GM18508 (cell line): ENCODE data around the gene ALOX12B.
"Not testable (repeated sequence)": the region's sequence is repeated elsewhere in the genome, so short reads cannot be mapped to it uniquely, and the experiment has no call there.

ENCODE experiments used
- ATAC-seq: cut with Tn5 transposase; IDR thresholded peaks from one replicate; pipeline ENCODE4 v1.9.1; 2021; ENCODE audit warnings: moderate number of reproducible peaks; ENCODE audit not compliant: insufficient read depth, unreplicated experiment

ALOX12B gene

DNA sequence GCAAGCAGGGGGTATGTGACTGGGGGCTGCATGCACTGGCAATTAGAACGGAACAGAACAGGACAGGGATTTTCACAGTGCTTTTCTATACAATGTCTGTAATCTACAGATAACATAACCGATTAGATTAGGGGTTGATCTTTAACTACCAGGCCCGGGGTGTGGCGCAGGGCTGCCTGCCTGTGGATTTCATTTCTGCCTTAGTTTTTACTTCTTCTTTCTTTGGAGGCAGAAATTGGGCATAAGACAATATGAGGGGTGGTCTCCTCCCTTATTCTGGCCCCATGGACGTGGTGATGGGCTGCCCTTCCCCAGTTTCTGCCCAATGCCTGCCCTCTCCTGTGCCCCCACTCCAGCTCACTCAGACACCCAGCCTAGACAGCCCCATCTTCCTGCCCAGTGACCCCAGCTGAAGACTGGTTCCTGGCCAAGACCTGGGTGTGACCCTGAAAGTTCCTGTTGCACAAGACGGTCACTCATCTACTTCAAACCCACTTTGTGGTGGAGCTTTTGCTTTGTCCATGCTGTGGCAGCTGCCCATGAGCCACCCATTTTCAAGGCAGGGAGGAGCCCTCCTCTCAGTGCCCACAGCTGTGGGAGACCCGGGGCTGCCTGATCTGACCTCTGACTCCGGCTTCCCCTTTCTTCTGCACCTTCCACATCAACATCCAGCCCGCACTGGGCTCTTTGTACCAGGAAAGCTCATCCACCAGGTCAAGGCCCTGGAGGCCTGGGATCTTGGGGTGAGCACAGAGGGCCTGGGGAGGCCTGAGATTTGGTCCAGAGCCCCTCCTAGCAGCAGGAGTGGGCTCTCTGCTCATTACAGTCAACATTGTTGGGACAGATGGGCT, 18.6 kb downstream of the ALOX12B start:
- ATAC-seq, result no peak

GRCh38 chr17:8067806-8068205, 19.7 kb downstream of the ALOX12B start:
- ATAC-seq, result no peak

GRCh38 chr17:8066841-8067775, 20.4 kb downstream of the ALOX12B start:
- no peak for ATAC-seq

GRCh38 chr17:8064561-8065019, 22.9 kb downstream of the ALOX12B start:
- no peak for ATAC-seq

GRCh38 chr17:8063761-8064534, 23.6 kb downstream of the ALOX12B start:
- ATAC-seq, result no peak

DNA sequence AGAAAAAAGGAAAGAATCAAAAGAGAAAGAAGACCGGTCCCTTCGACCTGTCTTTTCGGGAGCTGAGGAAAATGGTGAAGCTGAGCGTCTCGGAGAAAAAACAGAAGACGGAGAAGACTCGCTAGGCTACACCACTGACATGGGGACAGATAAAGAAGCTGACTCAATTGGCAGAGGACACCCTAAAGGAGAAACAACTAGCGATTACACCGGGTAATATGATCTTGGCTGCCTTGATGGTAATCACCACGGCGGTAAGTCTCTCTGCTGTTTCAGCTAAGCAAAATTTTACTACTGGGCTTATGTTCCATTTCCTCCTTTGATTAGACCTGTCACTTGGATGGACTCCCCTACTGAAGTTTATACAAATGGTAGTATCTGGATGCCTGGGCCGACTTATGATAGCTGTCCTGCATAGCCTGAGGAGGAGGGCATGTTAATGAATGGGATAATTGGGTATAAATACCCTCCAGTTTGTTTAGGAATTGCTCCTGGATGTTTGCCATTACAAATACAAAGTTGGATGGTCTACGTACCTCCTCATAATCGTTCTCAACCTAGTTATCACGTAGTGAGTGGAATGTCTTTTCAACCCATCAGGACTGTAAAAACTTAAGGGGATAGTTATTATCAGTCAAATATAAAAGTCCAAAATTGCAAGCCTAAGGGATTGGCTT, 24.6 kb downstream of the ALOX12B start:
- ATAC-seq, result no peak

DNA sequence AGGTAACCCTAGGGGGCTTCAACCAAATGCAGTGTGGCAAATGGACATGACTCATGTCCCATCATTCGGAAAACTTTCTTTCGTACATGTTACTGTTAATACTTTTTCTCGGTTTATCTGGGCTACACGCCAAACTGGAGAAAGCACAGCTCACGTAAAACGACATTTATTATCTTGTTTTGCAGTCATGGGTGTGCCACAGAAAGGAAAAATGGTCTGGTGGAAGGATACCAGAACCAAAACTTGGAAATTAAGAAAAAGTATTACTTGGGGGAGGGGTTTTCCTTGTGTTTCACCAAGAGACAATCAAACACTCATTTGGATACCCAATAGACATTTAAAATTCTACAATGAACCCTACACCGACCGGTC, 25.1 kb downstream of the ALOX12B start:
- ATAC-seq, result no peak

DNA sequence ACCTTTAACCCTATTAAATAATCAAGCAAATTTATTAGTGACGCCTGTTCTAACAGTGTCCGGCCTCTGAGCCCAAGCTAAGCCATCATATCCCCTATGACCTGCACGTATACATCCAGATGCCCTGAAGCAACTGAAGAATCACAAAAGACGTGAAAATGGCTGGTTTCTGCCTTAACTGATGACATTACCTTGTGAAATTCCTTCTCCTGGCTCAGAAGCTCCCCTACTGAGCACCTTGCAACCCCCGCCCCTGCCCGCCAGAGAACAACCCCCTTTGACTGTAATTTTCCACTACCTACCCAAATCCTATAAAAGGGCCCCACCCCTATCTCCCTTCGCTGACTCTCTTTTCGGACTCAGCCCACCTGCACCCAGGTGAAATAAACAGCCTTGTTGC, 25.7 kb downstream of the ALOX12B start:
- ATAC-seq, result not testable (repeated sequence)

DNA sequence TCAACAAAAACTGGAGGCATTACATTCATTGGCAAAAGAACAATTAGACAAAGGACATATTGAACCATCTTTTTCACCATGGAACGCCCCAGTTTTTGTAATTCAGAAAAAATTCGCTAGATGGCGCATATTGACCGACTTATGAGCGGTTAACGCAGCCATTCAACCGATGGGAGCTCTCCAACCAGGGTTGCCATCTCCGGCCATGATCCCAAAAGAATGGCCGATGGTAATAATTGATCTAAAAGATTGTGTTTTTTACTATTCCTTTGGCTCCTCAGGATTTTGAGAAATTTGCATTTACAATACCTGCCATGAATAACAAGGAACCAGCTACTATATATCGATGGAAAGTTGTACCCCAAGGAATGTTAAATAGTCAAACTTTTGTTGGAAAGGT, 27.2 kb downstream of the ALOX12B start:
- ATAC-seq, result no peak

DNA sequence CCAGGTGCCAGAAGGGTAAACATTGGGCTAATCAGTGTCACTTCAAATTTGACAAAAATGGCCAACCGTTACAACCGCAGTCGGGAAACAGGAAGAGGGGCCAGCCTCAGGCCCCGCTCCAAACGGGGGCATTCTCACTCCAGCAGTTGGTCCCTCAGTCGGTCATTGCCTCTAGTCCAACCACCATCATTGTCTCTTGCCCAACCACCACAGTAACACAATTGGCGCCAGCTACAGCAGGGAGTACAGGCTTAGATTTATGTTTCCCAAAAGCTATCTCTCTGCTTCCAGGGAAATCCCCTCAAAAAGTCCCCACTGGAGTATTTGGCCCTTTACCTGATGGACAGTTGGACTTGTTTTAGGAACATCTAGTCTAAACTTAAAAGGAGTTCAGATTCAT, 28.4 kb downstream of the ALOX12B start:
- ATAC-seq, result no peak

DNA sequence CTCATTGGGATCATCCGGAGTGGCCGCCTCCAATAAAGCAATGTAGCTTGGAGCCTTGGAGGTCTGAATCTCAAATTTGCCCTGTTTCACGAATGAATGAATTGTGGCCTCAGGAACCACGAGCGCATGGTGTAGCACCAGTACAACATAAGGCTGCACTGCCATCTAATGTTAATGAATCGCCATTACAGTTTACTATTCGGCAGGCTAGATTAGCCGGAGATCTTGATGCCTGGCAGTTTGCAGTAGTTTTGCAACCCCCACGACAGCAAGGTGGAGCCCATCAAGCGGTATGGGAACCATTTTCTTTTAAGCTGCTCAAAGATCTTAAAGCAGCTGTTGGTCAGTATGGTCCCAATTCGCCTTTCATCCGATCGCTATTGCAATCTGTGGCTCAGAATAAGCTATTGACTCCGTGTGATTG, 29.8 kb downstream of the ALOX12B start:
- no peak for ATAC-seq

DNA sequence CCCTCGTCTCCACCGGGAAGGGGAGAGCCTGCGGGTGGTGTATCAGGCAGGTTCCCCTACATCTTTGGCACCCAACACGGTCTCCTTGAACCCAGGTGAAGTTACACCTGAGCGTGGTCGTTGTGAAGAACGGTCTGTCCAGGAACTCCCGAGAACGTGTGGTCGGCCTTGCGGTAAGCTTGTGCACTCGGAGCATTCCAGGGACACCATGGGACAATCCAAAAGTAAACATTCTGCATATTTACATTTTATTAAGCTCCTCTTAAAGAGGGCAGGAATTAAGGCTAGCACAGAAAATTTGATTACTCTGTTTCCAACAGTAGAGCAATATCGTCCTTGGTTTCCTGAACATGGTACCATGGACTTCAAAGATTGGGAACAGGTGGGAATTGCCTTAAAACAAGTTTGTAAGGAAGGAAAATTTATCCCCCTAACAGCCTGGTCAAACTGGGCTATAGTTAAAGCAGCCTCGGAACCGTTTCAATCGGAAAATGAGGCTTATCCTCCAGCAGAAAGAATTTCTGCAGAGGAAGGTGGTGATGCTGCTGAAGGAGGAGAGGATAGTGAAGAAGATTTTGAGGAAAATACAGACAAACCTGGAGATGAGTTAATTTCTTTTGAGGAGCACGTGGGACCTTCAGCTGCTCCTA, 30.4 kb downstream of the ALOX12B start:
- ATAC-seq, result no peak

DNA sequence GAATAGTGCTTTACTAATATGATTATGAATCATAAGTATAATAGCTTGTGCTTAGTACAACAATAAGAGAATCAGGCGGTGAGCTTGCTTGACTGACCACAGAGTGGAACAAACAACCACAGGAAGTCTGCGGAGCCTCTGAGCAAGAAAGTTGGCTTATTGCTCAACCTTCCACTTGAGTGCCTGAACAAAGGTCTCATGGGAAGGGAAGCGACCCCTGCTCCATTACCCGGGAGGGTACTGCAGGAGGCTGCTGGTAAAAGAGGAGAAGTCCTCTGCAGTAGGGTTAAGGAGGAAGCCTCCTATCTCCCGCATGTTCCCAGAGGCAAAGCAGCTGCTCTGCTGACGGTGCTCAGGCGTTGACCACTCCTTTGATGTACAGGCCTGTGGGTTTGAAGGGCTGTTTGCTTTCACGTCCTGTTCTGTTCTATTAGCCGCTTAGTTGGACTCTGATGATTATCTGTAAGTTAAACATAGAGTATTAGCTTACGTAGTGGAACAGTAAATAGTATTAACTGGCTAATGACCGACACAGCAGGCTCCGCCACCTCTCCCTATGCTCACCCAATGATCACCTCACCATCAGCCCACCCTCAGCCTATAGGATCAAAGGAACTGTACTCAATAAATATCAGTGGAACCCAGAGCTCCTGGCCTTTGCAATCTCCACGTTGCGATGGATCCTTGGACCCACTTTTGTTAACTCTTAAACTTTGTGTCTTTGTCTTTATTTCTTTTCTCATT, 31.1 kb downstream of the ALOX12B start:
- no peak for ATAC-seq

GRCh38 chr17:8055851-8056231, 31.7 kb downstream of the ALOX12B start:
- no peak for ATAC-seq

- ATAC-seq, result no peak
These were observed 33.9 kb downstream of the ALOX12B start for GRCh38 chr17:8053600-8053999.

- ATAC-seq, result no peak
These were observed 35.0 kb downstream of the ALOX12B start for GRCh38 chr17:8052256-8053252.

- ATAC-seq, result no peak
These were observed 35.7 kb downstream of the ALOX12B start for GRCh38 chr17:8051831-8052230.

DNA sequence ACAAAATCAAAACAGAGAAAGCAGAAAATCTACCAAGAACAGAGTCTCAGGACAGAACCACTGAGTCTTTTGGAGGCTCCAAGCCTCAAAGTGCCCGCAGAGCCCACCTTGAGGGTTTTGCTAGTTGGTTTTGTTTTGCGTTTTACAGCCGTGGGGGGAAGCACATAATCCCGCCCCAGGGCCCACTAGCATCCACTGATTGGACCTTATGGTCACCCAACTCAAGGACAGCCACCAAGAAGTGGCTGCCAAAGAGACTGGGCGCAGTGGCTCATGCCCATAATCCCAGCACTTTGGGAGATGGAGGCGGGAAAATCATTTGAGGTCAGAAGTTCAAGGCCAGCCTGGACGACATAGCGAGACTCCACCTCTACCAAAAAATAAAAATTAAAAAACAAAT, 38.8 kb downstream of the ALOX12B start:
- ATAC-seq, result no peak
